ENCODE measurements around the gene DSTN. TPM values are rescaled to one million over a fixed set of nuclear protein-coding genes. Genes with fewer than 3 reads are reported as not detected.

Gene DSTN
- total RNA-seq: 445 and 550 TPM in 2 replicates

DNA sequence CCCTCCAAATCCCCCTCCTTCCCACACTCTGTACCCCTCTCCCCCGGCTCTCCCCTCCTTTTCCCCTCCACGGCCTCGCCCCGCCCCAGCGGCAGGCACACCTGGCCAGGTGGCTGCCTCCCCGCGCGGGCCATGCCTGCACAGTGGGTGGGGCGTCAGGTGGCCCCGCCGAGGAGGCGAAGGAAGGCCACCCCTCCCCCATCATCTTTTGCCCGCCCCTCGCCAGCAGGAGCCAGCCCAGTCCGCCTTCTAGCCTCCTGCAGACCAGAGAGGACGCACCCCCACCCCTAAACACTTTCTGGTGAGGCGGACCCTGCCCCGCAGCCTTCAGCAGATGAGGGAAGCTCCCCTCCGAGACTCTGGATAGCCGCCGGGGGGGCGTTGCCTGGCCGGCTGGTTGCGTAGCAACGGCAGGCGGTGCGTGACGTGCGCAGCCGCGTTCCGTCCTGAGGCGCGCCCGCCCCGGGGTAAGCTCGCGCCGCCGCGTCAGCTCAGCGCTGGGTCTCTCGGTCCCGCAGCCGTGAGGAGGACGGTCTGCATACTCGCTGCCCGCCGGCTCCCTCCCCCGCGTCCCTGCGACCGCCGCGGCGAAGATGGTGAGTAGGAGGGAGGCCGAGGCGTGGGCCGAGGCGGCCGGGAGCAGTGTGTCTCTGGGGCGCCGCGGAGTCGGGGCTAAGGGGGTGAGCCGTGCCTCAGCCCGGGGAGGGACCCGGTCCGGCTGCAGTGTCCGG, at the start of gene DSTN:
TSS of gene DSTN (plus strand) at position 460 of the 731 bp plus-strand sequence. CDS start at position 594, 134 bp downstream.
- H3K4me3 ChIP-seq (ENCODE audit: low read depth, low read length): peak within 1 kb of the TSS; percentile 84
- TF ChIP-seq, protein P1, sequence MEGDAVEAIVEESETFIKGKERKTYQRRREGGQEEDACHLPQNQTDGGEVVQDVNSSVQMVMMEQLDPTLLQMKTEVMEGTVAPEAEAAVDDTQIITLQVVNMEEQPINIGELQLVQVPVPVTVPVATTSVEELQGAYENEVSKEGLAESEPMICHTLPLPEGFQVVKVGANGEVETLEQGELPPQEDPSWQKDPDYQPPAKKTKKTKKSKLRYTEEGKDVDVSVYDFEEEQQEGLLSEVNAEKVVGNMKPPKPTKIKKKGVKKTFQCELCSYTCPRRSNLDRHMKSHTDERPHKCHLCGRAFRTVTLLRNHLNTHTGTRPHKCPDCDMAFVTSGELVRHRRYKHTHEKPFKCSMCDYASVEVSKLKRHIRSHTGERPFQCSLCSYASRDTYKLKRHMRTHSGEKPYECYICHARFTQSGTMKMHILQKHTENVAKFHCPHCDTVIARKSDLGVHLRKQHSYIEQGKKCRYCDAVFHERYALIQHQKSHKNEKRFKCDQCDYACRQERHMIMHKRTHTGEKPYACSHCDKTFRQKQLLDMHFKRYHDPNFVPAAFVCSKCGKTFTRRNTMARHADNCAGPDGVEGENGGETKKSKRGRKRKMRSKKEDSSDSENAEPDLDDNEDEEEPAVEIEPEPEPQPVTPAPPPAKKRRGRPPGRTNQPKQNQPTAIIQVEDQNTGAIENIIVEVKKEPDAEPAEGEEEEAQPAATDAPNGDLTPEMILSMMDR (IDR thresholded peaks at IDR 0.05; ENCODE audit: insufficient read depth, low read depth, low read length): no peak
- DNase-seq (ENCODE audit: low read depth): peak; percentile 96

GRCh38 chr20:17520583-17520982, 49.3 kb upstream of the DSTN start:
- no peak for DNase-seq (ENCODE audit: low read depth)
- H3K4me3 ChIP-seq (ENCODE audit: low read depth, low read length): no peak overlapping the region
- TF ChIP-seq, protein P1 (IDR thresholded peaks at IDR 0.05; ENCODE audit: insufficient read depth, low read depth, low read length): no peak

- H3K4me3 ChIP-seq (ENCODE audit: low read depth, low read length): no peak overlapping the region
- DNase-seq (ENCODE audit: low read depth): no peak
- TF ChIP-seq, protein P1 (IDR thresholded peaks at IDR 0.05; ENCODE audit: insufficient read depth, low read depth, low read length): no peak
These were observed 47.3 kb upstream of the DSTN start for GRCh38 chr20:17522528-17522927.

DNA sequence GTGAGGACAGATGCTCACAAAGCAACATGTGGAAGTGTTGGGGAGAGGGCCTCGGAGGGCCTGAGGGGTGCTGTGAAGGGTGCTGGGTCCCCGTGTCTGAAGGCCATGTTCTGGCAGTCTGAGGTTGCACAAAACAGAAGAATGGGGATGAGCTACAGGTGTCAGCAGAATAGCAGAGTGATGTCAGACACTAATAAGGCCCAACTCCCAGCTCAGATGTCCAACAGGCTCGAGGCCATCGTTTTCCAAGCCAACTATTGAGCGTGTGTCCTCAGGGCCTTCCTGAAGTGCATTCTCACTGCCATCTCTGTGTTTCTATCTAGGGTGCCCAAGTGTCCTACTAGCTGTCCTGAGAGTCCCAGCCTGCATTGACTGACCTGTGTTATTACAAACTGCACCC, 46.5 kb upstream of the DSTN start:
- H3K4me3 ChIP-seq (ENCODE audit: low read depth, low read length): no peak overlapping the region
- no peak for DNase-seq (ENCODE audit: low read depth)
- TF ChIP-seq, protein P1 (IDR thresholded peaks at IDR 0.05; ENCODE audit: insufficient read depth, low read depth, low read length): no peak

GRCh38 chr20:17524560-17524959, 45.3 kb upstream of the DSTN start:
- TF ChIP-seq, protein P1 (IDR thresholded peaks at IDR 0.05; ENCODE audit: insufficient read depth, low read depth, low read length): no peak
- DNase-seq (ENCODE audit: low read depth): no peak
- H3K4me3 ChIP-seq (ENCODE audit: low read depth, low read length): no peak overlapping the region

- H3K4me3 ChIP-seq (ENCODE audit: low read depth, low read length): no peak overlapping the region
- TF ChIP-seq, protein P1 (IDR thresholded peaks at IDR 0.05; ENCODE audit: insufficient read depth, low read depth, low read length): no peak
- DNase-seq (ENCODE audit: low read depth): no peak
These were observed 44.7 kb upstream of the DSTN start for GRCh38 chr20:17525132-17525531.

GRCh38 chr20:17525650-17526049, 44.2 kb upstream of the DSTN start:
- H3K4me3 ChIP-seq (ENCODE audit: low read depth, low read length): no peak overlapping the region
- TF ChIP-seq, protein P1 (IDR thresholded peaks at IDR 0.05; ENCODE audit: insufficient read depth, low read depth, low read length): no peak
- DNase-seq (ENCODE audit: low read depth): no peak
